Activated naive CD4-positive, alpha-beta T cell treated with anti-CD3 and anti-CD28 coated beads, Interleukin-2, amount 10 ng/mL, durations not matched to agents 7 days and 5 days (primary cell): ENCODE data around the gene PGLYRP4.

Experiments
- CTCF ChIA-PET: fragments of 350-600 bp; sonication (Branson Sonifier 250); formaldehyde crosslinking; loops from one replicate; lab custom pipeline; 2021; ENCODE audit warnings: antibody characterized with exemption; lab: Charles Lee
- DNase-seq: peaks from one replicate; pipeline ENCODE4 v3.0.0-alpha.2; 2020
- H3K27ac Mint-ChIP-seq: one replicate; pipeline ENCODE4 v1.8.0; 2021; ENCODE audit warnings: mild to moderate bottlenecking, moderate library complexity, mixed read lengths
- H3K27me3 Mint-ChIP-seq: one replicate; pipeline ENCODE4 v1.8.0; 2021; ENCODE audit warnings: mild to moderate bottlenecking, mixed read lengths
- H3K36me3 Mint-ChIP-seq: one replicate; pipeline ENCODE4 v1.8.0; 2021; ENCODE audit warnings: mixed read lengths
- H3K4me1 Mint-ChIP-seq: one replicate; pipeline ENCODE4 v1.8.0; 2021; ENCODE audit warnings: mixed read lengths
- H3K4me3 Mint-ChIP-seq: one replicate; pipeline ENCODE4 v1.8.0; 2021; ENCODE audit warnings: mild to moderate bottlenecking, moderate library complexity, mixed read lengths
- H3K9me3 Mint-ChIP-seq: one replicate; pipeline ENCODE4 v1.8.0; 2021; ENCODE audit warnings: mixed read lengths

PGLYRP4 gene

GRCh38 chr1:153389401-153389800 lies 40.8 kb upstream of the PGLYRP4 start:
- H3K36me3 Mint-ChIP-seq = no peaks in the 10 kb centered on the region
- H3K4me1 Mint-ChIP-seq = peaks cover 13% of the 10 kb centered on the region
- DNase-seq = no peak
- H3K9me3 Mint-ChIP-seq = no peaks in the 10 kb centered on the region
- H3K27me3 Mint-ChIP-seq = peaks cover 22% of the 10 kb centered on the region
- H3K27ac Mint-ChIP-seq = no peak overlapping the region
- no peak overlapping the region for H3K4me3 Mint-ChIP-seq
- CTCF ChIA-PET = no interaction called here

GRCh38 chr1:153387785-153388184 lies 39.1 kb upstream of the PGLYRP4 start:
- Mint-ChIP-seq H3K4me1 (peaks cover 13% of the 10 kb centered on the region), H3K9me3 (no peaks in the 10 kb centered on the region), H3K27ac (no peak overlapping the region), H3K36me3 (no peaks in the 10 kb centered on the region), H3K4me3 (no peak overlapping the region), H3K27me3 (peaks cover 15% of the 10 kb centered on the region)
- CTCF ChIA-PET = interaction anchor here (1.4 to 1.6 kb wide), 2 partner anchors 32 to 34 kb away, joined by 3 to 6 read pairs; no protein-coding TSS in a partner anchor
- no peak for DNase-seq

DNA sequence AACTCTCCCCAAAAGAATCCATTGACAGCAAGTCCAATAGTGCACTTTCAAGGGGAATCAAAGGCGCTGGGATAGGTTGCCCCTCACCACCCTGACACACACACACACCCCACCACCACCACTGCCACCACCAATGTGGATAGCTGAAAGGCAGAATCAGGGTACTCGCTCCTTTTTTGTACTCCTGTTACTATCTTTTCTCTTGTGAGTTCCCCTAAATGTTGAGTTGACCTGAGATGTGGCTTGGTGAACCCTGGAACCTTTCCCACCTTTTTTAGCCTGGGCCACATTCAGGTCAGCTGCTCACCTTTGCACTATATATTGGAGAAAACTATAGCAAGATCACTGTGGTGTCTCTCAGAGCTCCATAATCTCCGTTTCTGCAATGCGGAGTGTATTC lies 38.4 kb upstream of the PGLYRP4 start:
- CTCF ChIA-PET = interaction anchor here (1.6 kb wide), 1 partner anchor 32 kb away, joined by 3 read pairs; no protein-coding TSS in a partner anchor
- Mint-ChIP-seq H3K27ac (no peak overlapping the region), H3K4me3 (no peak overlapping the region), H3K9me3 (peaks cover 5% of the 10 kb centered on the region), H3K27me3 (peaks cover 20% of the 10 kb centered on the region), H3K36me3 (no peaks in the 10 kb centered on the region), H3K4me1 (peaks cover 13% of the 10 kb centered on the region)
- no peak for DNase-seq

- CTCF ChIA-PET = interaction anchor here (1.6 kb wide), 1 partner anchor 31 kb away, joined by 3 read pairs; no protein-coding TSS in a partner anchor
- peaks cover 25% of the 10 kb centered on the region for H3K27me3 Mint-ChIP-seq
- peaks cover 13% of the 10 kb centered on the region for H3K4me1 Mint-ChIP-seq
- peaks cover 10% of the 10 kb centered on the region for H3K9me3 Mint-ChIP-seq
- no peak overlapping the region for H3K4me3 Mint-ChIP-seq
- no peaks in the 10 kb centered on the region for H3K36me3 Mint-ChIP-seq
- no peak overlapping the region for H3K27ac Mint-ChIP-seq
- no peak for DNase-seq
These were observed 37.9 kb upstream of the PGLYRP4 start for GRCh38 chr1:153386500-153386901.

DNA sequence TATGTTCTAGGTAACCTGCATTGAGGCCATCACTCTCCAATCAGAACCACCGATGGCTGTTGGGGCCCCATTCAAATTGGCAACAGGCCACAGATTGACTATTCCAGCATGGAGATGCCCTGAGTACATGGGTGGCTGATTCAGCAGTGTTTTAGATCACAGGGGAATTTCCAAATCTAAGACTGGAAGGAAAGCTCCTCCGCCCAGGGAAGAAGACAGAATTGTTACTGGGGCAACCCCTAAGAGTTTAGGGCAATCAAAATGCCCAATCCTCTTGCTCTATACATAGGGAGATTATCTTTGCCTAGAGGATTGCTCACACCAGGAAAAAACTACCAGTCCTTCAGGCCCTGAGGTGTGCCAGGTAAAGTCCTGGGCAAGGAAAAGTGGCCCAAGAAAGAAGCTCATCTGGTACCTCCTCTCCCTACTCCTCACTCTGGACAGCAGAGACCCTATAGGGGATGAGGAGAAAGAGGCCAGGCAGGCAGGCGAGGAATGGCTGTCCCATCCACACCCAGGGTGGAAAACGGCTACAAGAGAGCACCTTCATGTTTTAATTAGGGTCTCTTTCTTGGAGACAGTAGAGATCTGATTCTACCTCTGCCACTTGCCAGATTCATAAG lies 36.4 kb upstream of the PGLYRP4 start:
- Mint-ChIP-seq H3K4me1 (peaks cover 13% of the 10 kb centered on the region), H3K36me3 (no peaks in the 10 kb centered on the region), H3K9me3 (peaks cover 14% of the 10 kb centered on the region), H3K27ac (no peak overlapping the region), H3K4me3 (no peak overlapping the region), H3K27me3 (peaks cover 19% of the 10 kb centered on the region)
- DNase-seq = no peak
- CTCF ChIA-PET = interaction anchor here (1.1 kb wide), 1 partner anchor 110 kb away, joined by 3 read pairs; no protein-coding TSS in a partner anchor

- DNase-seq = no peak
These were observed 32.1 kb upstream of the PGLYRP4 start for GRCh38 chr1:153380711-153381110.

GRCh38 chr1:153379591-153379990 lies 30.9 kb upstream of the PGLYRP4 start:
- DNase-seq = no peak
- CTCF ChIA-PET = no interaction called here
- Mint-ChIP-seq H3K4me3 (no peak overlapping the region), H3K27ac (no peak overlapping the region), H3K27me3 (peaks cover 23% of the 10 kb centered on the region), H3K36me3 (no peaks in the 10 kb centered on the region), H3K9me3 (peaks cover 14% of the 10 kb centered on the region), H3K4me1 (no peaks in the 10 kb centered on the region)

More at GRCh38 chr1:153380711-153381110, 32.1 kb upstream of the PGLYRP4 start:
- Mint-ChIP-seq H3K27ac (no peak overlapping the region), H3K4me1 (no peaks in the 10 kb centered on the region), H3K27me3 (peaks cover 23% of the 10 kb centered on the region), H3K4me3 (no peak overlapping the region), H3K36me3 (no peaks in the 10 kb centered on the region), H3K9me3 (peaks cover 14% of the 10 kb centered on the region)
- CTCF ChIA-PET = no interaction called here

DNA sequence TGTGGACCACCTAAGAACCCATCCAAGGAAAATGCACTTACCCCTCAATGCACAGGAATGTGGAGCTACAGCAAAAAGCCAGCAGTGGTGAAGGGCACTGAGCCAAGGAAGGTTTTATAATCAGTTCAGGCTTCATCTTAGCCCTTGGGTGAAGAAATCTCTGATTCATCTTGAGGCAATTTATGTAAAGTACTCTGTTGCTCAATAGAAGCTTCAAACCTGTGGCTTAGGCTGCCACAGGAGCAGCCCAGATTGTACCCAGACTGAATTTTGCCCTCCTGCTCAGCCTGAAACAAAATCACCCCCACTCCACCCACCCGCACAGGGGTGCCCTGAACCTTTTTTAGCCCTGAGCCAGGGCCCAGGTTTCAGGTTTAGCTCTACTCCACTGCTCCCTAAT lies 26.9 kb upstream of the PGLYRP4 start, which contains the start of gene S100A12:
S100A12 (minus strand) TSS at position 111 of the 400 bp plus-strand sequence. CDS start 1,029 bp downstream, outside the sequence.
- no peak for DNase-seq
- no peak within 1 kb of the TSS for H3K4me3 Mint-ChIP-seq
- no peaks in the 10 kb centered on the region for H3K36me3 Mint-ChIP-seq
- H3K4me1 Mint-ChIP-seq = no peaks in the 10 kb centered on the region
- peaks cover 12% of the 10 kb centered on the region for H3K27me3 Mint-ChIP-seq
- H3K27ac Mint-ChIP-seq = no peak within 1 kb of the TSS
- no peaks in the 10 kb centered on the region for H3K9me3 Mint-ChIP-seq
- CTCF ChIA-PET = no interaction called here

DNA sequence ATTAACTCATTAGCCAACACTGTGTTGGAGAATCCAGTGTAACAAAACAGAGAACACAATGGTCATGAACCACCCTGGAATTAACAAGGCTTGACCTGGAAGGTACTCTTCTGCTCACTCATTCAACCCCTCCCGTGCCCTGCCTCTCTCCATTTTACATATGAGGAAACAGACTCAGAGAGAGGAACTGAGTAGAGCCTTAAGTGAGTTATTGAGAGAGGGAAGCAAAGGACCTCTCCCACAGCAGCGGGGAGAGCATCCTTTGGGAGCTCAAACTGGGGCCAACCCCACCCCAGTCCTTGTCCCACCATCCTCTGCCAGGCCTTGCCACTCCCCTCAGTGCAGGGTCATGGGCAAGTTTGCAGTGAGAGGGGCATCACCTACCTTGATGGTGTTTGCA lies 25.4 kb upstream of the PGLYRP4 start:
- H3K9me3 Mint-ChIP-seq = no peaks in the 10 kb centered on the region
- no peaks in the 10 kb centered on the region for H3K36me3 Mint-ChIP-seq
- peaks cover 14% of the 10 kb centered on the region for H3K27me3 Mint-ChIP-seq
- H3K4me1 Mint-ChIP-seq = no peaks in the 10 kb centered on the region
- no peak overlapping the region for H3K27ac Mint-ChIP-seq
- CTCF ChIA-PET = no interaction called here
- no peak overlapping the region for H3K4me3 Mint-ChIP-seq
- no peak for DNase-seq

- Mint-ChIP-seq H3K36me3 (no peaks in the 10 kb centered on the region), H3K4me1 (no peaks in the 10 kb centered on the region), H3K9me3 (no peaks in the 10 kb centered on the region), H3K27me3 (peaks cover 17% of the 10 kb centered on the region), H3K27ac (no peak overlapping the region), H3K4me3 (no peak overlapping the region)
- CTCF ChIA-PET = no interaction called here
- DNase-seq = no peak
These were observed 23.9 kb upstream of the PGLYRP4 start for GRCh38 chr1:153372571-153372970.

GRCh38 chr1:153371231-153371630 lies 22.6 kb upstream of the PGLYRP4 start:
- DNase-seq = no peak
- H3K27ac Mint-ChIP-seq = no peak overlapping the region
- CTCF ChIA-PET = no interaction called here
- no peaks in the 10 kb centered on the region for H3K36me3 Mint-ChIP-seq
- H3K27me3 Mint-ChIP-seq = peaks cover 9% of the 10 kb centered on the region
- no peak overlapping the region for H3K4me3 Mint-ChIP-seq
- H3K9me3 Mint-ChIP-seq = no peaks in the 10 kb centered on the region
- no peaks in the 10 kb centered on the region for H3K4me1 Mint-ChIP-seq

DNA sequence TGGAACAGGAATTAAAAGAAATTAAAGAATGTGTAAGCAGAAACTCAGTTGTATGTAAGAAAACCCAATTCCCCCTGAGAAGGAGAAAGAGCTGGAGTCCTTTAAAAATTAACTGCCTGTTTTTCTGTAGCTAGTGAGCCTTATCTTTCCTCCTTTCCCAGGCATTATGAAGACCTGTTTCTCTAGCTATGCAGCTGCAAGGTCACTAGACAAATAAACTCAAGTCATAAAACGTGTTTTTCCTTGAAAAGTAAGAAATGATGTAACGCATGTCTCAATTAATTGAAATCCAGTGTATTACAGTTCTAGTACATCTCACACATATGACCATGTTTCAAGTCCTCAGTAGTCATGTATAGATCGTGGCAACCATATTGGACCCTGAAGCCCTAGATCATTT lies 21.5 kb upstream of the PGLYRP4 start:
- CTCF ChIA-PET = no interaction called here

DNA sequence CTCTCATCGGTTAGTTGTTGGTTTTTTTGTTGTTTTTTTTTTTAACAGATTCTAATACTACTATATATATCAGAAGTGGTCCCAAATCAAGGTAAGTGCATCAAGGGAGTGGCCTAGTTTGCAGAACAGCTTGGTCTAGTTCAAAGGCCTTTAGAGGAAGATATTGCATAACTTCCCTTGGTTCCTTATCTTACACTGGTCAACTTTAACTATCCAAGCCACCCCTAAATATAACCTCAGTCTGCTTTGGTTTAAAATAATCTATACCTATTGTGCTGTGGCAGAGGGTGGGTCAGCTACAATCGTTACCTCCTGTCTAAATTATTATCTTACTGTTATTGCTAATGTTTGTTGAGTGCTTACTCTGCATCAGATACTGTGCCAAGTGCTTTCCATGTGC lies 19.9 kb upstream of the PGLYRP4 start:
- CTCF ChIA-PET = interaction anchor here (0.7 to 1.4 kb wide), 2 partner anchors 12 to 15 kb away, joined by 3 to 4 read pairs; no protein-coding TSS in a partner anchor
- H3K27me3 Mint-ChIP-seq = peaks cover 11% of the 10 kb centered on the region
- DNase-seq = no peak

More for the DNA sequence above, 21.5 kb upstream of the PGLYRP4 start:
- Mint-ChIP-seq H3K36me3 (no peaks in the 10 kb centered on the region), H3K27ac (no peak overlapping the region), H3K27me3 (peaks cover 9% of the 10 kb centered on the region), H3K4me3 (no peak overlapping the region), H3K9me3 (no peaks in the 10 kb centered on the region), H3K4me1 (no peaks in the 10 kb centered on the region)
- DNase-seq = no peak

GRCh38 chr1:153367090-153367489 lies 18.4 kb upstream of the PGLYRP4 start:
- Mint-ChIP-seq H3K4me3 (no peak overlapping the region), H3K27ac (no peak overlapping the region), H3K9me3 (no peaks in the 10 kb centered on the region), H3K4me1 (no peaks in the 10 kb centered on the region), H3K36me3 (no peaks in the 10 kb centered on the region), H3K27me3 (peaks cover 16% of the 10 kb centered on the region)
- no peak for DNase-seq
- CTCF ChIA-PET = interaction anchor here (1.4 kb wide), 1 partner anchor 14 kb away, joined by 4 read pairs; no protein-coding TSS in a partner anchor

More for the DNA sequence above, 19.9 kb upstream of the PGLYRP4 start:
- no peaks in the 10 kb centered on the region for H3K36me3 Mint-ChIP-seq
- no peak overlapping the region for H3K27ac Mint-ChIP-seq
- H3K4me3 Mint-ChIP-seq = no peak overlapping the region
- H3K9me3 Mint-ChIP-seq = no peaks in the 10 kb centered on the region
- no peaks in the 10 kb centered on the region for H3K4me1 Mint-ChIP-seq

- Mint-ChIP-seq H3K36me3 (no peaks in the 10 kb centered on the region), H3K27me3 (peaks cover 17% of the 10 kb centered on the region), H3K4me3 (no peak overlapping the region), H3K9me3 (no peaks in the 10 kb centered on the region), H3K4me1 (no peaks in the 10 kb centered on the region), H3K27ac (no peak overlapping the region)
- no peak for DNase-seq
- CTCF ChIA-PET = interaction anchor here (1.0 kb wide), 1 partner anchor 14 kb away, joined by 3 read pairs; no protein-coding TSS in a partner anchor
These were observed 17.6 kb upstream of the PGLYRP4 start for GRCh38 chr1:153366261-153366660.
